ENCODE measurements around the gene MACROD2.

- TF ChIP-seq, protein P1, sequence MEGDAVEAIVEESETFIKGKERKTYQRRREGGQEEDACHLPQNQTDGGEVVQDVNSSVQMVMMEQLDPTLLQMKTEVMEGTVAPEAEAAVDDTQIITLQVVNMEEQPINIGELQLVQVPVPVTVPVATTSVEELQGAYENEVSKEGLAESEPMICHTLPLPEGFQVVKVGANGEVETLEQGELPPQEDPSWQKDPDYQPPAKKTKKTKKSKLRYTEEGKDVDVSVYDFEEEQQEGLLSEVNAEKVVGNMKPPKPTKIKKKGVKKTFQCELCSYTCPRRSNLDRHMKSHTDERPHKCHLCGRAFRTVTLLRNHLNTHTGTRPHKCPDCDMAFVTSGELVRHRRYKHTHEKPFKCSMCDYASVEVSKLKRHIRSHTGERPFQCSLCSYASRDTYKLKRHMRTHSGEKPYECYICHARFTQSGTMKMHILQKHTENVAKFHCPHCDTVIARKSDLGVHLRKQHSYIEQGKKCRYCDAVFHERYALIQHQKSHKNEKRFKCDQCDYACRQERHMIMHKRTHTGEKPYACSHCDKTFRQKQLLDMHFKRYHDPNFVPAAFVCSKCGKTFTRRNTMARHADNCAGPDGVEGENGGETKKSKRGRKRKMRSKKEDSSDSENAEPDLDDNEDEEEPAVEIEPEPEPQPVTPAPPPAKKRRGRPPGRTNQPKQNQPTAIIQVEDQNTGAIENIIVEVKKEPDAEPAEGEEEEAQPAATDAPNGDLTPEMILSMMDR (conservative IDR thresholded peaks at IDR 0.05; ENCODE audit: low read depth, low read length), result no peak
- no peak for TF ChIP-seq BHLHE40 (IDR thresholded peaks at IDR 0.05; ENCODE audit: low read depth, low read length)
Measured at GRCh38 chr20:15100506-15101160, 1105.3 kb downstream of the MACROD2 start.

Data from IMR-90 (cell line).